ENCODE measurements around the gene CCM2.

The CCM2 gene

DNA sequence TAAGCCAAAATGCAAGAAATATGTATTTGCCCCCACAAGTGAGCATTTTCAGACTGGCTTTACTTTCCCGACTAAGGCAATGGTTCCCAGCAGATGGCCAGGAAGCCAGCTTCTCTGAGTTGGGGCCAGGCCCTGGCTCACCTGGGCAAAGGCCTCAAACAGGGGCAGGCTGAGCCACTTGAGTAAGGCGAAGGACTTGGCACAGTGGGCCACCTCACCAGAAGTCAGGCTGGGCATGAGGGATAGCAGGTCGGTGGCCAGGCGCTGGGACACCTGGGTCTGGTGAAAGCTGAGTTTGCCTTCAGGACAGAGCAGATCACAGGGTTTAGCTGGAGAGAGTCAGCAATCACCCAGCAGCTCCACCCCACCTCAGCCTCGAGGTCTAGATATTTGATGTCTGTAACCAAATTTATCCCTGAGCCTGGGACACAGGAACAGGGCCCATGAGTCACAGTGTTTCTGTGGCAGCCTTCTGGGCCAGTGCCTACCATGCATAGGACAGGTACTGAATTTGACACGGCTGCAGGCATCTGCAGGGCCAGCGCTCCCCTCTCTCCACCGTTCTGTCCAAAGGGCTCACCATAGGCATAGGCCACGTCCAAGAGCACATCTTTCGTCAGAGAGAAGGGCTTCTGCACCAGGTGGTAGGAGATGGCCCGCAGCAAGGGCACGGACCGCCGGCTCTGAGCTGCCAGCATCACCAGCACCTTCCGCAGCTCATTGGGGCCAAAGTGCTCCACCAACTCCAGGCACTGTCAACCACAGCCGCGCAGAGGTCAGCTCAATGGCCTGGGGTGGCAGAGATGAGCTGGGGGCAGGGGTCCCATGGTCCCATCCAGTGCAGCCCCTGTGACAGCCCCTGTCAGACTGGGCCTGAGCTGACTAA is 104.2 kb downstream of the CCM2 start:
- no peaks in the 10 kb centered on the region for H3K9me3 ChIP-seq (ENCODE audit: control insufficient read depth, low read length)
- H3K36me3 ChIP-seq (ENCODE audit: control insufficient read depth, insufficient read depth, low read length): no peaks in the 10 kb centered on the region
- no peak overlapping the region for H2AFZ ChIP-seq
- TF ChIP-seq, protein P1, sequence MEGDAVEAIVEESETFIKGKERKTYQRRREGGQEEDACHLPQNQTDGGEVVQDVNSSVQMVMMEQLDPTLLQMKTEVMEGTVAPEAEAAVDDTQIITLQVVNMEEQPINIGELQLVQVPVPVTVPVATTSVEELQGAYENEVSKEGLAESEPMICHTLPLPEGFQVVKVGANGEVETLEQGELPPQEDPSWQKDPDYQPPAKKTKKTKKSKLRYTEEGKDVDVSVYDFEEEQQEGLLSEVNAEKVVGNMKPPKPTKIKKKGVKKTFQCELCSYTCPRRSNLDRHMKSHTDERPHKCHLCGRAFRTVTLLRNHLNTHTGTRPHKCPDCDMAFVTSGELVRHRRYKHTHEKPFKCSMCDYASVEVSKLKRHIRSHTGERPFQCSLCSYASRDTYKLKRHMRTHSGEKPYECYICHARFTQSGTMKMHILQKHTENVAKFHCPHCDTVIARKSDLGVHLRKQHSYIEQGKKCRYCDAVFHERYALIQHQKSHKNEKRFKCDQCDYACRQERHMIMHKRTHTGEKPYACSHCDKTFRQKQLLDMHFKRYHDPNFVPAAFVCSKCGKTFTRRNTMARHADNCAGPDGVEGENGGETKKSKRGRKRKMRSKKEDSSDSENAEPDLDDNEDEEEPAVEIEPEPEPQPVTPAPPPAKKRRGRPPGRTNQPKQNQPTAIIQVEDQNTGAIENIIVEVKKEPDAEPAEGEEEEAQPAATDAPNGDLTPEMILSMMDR (IDR thresholded peaks at IDR 0.05): no peak
- no peak overlapping the region for H3K9ac ChIP-seq
- no peak overlapping the region for H3K4me3 ChIP-seq (ENCODE audit: low read depth, low read length)
- H3K4me1 ChIP-seq: no peaks in the 10 kb centered on the region
- H3K27me3 ChIP-seq (ENCODE audit: control insufficient read depth, insufficient read depth, low read length): no peaks in the 10 kb centered on the region
- H3K79me2 ChIP-seq: peaks cover 18% of the 10 kb centered on the region
- no peak overlapping the region for H3K4me2 ChIP-seq (ENCODE audit: low read length)
- no peak overlapping the region for H3K27ac ChIP-seq

DNA sequence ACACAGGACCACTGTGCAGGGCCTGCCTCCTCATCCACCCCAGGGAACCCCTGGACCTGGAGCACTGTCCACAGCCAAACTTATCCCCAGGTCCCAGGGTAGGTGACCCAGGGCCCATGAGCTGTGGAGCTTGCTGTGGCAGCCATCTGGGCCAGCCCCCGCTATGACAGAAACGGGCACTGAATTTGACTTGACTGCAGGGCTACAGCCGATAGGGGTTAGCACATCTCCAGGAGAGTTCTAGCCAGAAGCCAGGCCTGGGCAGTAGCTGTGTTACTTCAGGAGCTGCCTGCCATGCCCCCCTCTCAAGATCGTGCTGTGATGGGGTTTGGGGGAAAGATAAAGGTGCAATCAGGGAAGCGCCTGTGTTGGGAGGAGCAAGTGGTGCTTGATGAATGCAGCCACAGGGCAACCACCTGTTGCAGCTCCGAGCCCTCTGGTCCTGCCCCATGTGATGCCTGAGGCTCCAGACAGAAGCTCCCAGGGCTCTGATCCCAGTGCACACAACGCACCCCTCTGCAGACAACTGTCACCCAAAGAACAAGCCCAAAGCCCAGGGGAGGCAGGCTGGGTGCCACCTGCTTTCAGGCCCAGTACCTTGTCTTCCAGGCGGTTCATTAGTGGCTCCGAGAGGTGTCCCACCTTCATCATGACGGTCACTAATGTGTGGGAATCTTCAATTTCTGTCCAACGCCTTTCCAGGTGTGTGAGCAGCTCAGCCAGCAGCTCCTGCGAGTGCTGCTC is 105.0 kb downstream of the CCM2 start:
- H3K9me3 ChIP-seq (ENCODE audit: control insufficient read depth, low read length): no peaks in the 10 kb centered on the region
- H3K4me1 ChIP-seq: no peaks in the 10 kb centered on the region
- no peak overlapping the region for H3K4me2 ChIP-seq (ENCODE audit: low read length)
- no peaks in the 10 kb centered on the region for H3K27me3 ChIP-seq (ENCODE audit: control insufficient read depth, insufficient read depth, low read length)
- H2AFZ ChIP-seq: no peak overlapping the region
- H3K36me3 ChIP-seq (ENCODE audit: control insufficient read depth, insufficient read depth, low read length): no peaks in the 10 kb centered on the region
- TF ChIP-seq, protein P1 (IDR thresholded peaks at IDR 0.05): no peak
- peaks cover 18% of the 10 kb centered on the region for H3K79me2 ChIP-seq
- no peak overlapping the region for H3K9ac ChIP-seq
- no peak overlapping the region for H3K4me3 ChIP-seq (ENCODE audit: low read depth, low read length)
- no peak overlapping the region for H3K27ac ChIP-seq

DNA sequence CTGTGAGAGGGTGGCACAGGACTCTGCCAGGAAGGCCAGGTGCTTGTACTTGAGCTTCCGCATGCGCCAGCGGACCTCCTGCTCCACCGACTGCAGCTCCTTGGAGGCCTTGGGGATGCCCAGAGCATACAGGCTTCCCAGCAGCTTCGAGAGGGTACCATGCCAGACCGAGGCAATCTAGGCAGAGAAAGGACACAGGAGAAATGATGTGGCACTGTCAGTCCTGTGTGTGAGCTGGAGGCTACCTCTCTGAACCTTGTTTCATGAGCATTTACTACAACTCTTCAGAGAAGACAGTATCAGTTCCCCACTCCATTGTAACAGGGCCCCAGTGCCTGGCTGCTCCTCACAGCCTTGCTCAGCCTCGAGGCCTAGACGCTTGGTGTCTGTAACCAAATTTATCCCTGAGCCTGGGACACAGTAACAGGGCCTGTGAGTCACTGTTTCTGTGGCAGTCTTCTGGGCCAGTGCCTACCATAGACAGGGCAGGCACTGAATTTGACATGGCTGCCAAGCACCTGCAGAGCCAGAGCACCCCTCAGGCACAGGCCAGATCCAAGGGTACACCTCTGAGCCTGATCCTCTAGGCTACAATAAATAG is 105.7 kb downstream of the CCM2 start:
- H3K27ac ChIP-seq: no peak overlapping the region
- H3K36me3 ChIP-seq (ENCODE audit: control insufficient read depth, insufficient read depth, low read length): no peaks in the 10 kb centered on the region

DNA sequence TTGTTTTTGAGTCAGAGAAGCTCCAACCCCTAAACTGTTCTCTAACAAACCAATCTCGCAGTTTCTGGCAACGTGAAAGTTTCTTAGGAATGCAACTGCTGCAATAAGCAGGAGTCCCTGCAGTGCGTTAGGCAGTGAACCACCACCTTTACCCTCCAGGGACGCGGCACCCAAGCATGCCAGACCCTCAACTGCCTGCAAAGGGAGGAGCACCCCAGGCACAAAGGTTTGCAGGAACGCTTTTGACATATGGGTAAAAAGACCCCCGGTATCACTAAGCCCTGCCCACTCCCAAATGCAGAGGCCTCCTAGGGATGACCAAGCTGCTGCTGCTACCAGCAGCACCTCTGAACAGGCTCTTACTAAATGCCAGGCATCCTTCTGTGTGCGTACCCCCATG is 106.8 kb downstream of the CCM2 start:
- Histone ChIP-seq H3K79me2 (peaks cover 22% of the 10 kb centered on the region), H3K27ac (no peak overlapping the region), H3K4me2 (ENCODE audit: low read length) (no peak overlapping the region), H3K27me3 (ENCODE audit: control insufficient read depth, insufficient read depth, low read length) (no peaks in the 10 kb centered on the region), H3K4me3 (ENCODE audit: low read depth, low read length) (no peak overlapping the region), H3K36me3 (ENCODE audit: control insufficient read depth, insufficient read depth, low read length) (no peaks in the 10 kb centered on the region), H3K4me1 (peaks cover 3% of the 10 kb centered on the region), H2AFZ (no peak overlapping the region), H3K9ac (no peak overlapping the region), H3K9me3 (ENCODE audit: control insufficient read depth, low read length) (no peaks in the 10 kb centered on the region)
- TF ChIP-seq, protein P1 (IDR thresholded peaks at IDR 0.05): no peak

More for the DNA sequence above, 105.7 kb downstream of the CCM2 start:
- H3K4me1 ChIP-seq: peaks cover 2% of the 10 kb centered on the region
- TF ChIP-seq, protein P1 (IDR thresholded peaks at IDR 0.05): no peak
- no peak overlapping the region for H3K4me2 ChIP-seq (ENCODE audit: low read length)
- H2AFZ ChIP-seq: no peak overlapping the region
- no peak overlapping the region for H3K4me3 ChIP-seq (ENCODE audit: low read depth, low read length)
- H3K9ac ChIP-seq: no peak overlapping the region
- no peaks in the 10 kb centered on the region for H3K27me3 ChIP-seq (ENCODE audit: control insufficient read depth, insufficient read depth, low read length)
- peaks cover 18% of the 10 kb centered on the region for H3K79me2 ChIP-seq
- no peaks in the 10 kb centered on the region for H3K9me3 ChIP-seq (ENCODE audit: control insufficient read depth, low read length)

Data from parathyroid adenoma (tissue), 2 donors.